Measurements from ENCODE around the gene CCDC30. TPM values are rescaled to one million over a fixed set of nuclear protein-coding genes. Genes with fewer than 3 reads are reported as not detected.
A peak's percentile ranks its signal among the peaks of the same experiment; 100 is the strongest.
"Not testable (repeated sequence)": the region's sequence is repeated elsewhere in the genome, so short reads cannot be mapped to it uniquely, and the experiment has no call there.

Gene CCDC30
- total RNA-seq, 1 experiment from 2014 or later, result 0.84 TPM

DNA sequence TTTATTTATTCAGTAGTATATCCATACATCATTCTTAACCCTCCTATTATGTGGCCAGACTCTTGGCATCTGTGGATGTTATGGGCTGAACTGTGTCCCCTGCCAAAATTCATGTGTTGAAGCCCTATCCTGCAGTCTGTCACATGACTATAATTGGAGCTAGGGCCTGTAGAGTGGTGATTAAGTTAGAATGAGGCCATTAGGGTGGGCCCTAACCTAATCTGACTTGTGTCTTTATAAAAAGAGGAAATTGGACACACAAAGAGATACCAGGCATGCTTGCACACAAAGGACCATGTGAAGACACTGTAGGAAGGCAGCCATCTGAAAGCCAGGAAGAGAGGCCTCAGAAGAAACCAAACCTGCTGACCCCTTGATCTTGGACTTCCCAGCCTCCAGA, 13.8 kb upstream of the CCDC30 start:
- no peak for DNase-seq (ENCODE audit: extremely low read depth, low read depth)

DNA sequence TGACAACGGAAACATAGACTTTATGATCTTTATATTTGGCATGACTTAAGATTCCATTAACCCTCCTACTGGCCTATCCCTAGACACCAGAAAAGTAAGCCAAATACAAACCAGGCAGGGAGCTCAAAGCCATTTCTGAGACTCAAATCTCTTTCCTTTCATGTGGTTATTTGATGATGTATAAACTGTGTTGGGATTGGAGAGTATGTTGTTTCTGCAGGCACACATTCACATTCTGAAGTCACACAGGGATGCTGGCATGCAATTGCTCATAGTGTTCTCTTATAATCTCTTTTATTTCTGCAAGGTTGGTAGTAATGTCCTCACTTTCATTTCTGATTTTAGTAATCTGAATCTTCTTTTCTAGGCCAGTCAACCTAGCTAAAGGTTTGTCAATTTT, 13.0 kb upstream of the CCDC30 start:
- DNase-seq (ENCODE audit: extremely low read depth, low read depth), result no peak

DNA sequence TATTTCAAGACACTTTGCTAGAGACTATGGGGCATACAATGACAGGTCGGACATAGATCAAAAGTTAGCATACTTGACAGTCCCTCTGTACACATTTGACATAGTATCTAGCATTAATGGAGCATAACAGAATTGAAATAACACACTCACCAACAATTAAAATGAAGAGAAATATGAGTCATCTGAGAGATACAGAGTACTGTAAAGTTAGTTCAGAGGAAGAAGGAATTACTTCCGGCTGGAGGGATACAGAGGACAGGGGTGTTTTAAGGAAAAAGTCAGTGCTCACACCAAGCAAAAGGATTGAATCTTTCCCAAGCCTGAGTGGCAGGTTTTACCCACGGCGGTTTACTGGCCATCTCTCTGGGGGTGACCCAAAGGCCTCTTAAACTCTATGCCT, 9.7 kb upstream of the CCDC30 start:
- DNase-seq (ENCODE audit: extremely low read depth, low read depth), result no peak

DNA sequence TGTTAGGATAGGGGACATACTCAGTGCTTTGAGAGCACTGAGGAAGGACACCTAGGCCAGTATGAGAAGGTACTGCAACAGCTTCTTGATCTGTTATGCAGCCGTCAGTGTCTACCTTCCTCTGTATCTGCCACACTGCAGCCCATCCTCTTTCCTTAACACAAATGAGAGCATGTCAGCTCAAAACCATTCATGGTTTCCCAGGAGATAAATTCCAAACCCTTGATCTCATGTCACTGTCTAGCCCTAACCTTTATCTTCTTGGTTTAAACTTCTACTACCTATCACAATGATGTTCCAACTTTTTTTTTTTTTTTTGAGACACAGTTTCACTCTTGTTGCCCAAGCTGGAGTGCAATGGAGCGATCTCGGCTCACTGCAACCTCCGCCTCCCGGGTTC, 8.7 kb upstream of the CCDC30 start:
- DNase-seq (ENCODE audit: extremely low read depth, low read depth), result no peak

DNA sequence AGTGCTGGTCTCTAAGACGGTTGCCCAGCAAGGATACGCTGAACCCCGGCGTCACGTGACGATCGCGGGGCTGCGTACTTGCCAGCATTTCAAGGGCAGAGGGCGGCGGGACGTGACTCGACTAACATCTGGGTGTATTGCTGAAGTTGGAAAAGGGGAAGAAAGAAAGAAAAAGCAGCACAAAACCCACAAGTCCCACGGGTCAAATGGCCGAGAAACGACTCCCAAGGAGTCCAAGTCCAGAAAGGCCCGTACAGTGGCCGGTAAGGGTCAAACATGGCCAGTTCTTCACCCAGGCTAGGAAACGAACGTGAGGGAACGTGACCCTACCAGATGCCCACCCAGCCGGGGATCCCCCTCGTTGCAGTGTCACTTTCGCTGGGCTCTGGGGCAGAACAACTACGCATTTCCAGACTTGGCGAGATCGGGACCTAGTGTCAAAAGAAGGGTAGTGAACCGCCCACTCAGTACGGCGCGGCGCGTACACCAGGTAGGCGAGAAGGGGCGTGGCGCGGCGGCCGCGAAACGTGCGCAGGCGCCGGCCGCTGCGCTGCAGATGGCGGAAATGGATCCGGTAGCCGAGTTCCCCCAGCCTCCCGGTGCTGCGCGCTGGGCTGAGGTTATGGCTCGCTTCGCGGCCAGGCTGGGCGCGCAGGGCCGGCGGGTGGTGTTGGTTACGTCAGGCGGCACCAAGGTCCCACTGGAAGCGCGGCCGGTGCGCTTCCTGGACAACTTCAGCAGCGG, 6.9 kb upstream of the CCDC30 start, which contains the start of the genes PPCS and ZMYND12:
Gene PPCS (plus strand): TSS at position 534 of the 744 bp plus-strand sequence. CDS start 23 bp downstream, at position 557.
Gene ZMYND12 (minus strand): TSS at position 13 of the 744 bp plus-strand sequence. CDS start 25 bp downstream, outside the sequence.
- peak; percentile 64 for DNase-seq (ENCODE audit: extremely low read depth, low read depth)

DNA sequence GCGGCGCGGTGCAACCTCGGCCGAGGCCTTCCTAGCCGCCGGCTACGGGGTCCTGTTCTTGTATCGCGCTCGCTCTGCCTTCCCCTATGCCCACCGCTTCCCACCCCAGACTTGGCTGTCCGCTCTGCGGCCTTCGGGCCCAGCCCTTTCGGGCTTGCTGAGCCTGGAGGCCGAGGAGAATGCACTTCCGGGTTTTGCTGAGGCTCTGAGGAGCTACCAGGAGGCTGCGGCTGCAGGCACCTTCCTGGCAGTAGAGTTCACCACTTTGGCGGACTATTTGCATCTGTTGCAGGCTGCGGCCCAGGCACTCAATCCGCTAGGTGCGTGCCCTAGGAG, 6.4 kb upstream of the CCDC30 start:
- DNase-seq (ENCODE audit: extremely low read depth, low read depth), result peak; percentile 25

DNA sequence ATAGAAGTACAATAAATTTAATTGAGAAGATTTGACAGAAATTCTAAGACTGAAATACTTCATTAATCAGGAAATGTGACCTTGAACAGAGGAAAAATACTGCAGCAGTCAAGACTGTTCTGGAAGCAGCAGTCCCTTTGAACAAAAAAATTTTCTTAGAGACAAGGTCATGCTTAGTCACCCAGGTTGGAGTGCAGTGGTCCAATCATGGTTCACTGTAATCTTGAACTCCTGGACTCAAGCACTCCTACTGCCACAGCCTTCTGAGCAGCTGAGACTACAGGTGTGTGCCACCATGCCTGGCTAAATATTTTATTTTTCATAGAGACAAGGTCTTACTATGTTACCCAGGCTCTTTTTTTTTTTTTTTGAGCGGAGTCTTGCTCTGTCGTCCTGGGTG, 1.9 kb upstream of the CCDC30 start:
- DNase-seq (ENCODE audit: extremely low read depth, low read depth), result no peak

DNA sequence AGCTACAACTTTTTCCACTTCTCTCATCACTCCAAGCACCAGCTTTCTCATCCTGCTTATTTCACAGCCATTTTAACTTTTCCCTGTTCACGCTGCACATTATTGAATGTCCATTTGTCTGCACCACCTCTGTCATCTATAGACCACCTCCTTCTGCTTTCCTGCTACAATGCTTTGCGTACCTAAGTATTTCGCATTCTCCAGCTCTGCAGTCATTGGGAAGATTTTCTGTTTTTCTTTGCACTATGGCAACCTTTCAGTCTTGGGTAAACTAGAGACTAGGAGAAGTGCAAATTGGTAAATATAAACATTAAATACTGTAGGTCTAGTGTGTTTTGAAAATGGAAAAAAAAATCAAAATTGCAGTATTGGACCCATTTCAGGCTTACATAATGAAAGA, 835 bp downstream of the CCDC30 start:
- DNase-seq (ENCODE audit: extremely low read depth, low read depth), result no peak

DNA sequence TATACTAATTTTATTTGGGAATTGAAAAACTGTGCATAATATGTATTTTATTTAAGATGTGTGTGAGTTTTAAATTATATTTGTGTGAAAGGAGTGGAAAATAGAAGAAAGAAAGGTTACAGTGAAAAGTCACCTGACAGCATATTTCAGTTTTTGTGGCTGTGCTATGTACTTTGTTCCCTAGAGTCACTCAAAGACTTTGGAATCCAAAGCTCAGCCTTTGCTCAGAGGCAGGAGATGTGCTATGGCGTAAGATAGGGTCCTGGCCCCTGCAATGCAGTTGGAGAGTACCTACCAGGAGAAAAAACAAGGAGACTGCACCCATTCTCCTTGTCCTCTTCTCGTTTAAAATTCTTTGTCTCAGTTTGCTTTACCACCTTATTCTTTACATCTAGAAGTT, 2.9 kb downstream of the CCDC30 start:
- DNase-seq (ENCODE audit: extremely low read depth, low read depth), result no peak

DNA sequence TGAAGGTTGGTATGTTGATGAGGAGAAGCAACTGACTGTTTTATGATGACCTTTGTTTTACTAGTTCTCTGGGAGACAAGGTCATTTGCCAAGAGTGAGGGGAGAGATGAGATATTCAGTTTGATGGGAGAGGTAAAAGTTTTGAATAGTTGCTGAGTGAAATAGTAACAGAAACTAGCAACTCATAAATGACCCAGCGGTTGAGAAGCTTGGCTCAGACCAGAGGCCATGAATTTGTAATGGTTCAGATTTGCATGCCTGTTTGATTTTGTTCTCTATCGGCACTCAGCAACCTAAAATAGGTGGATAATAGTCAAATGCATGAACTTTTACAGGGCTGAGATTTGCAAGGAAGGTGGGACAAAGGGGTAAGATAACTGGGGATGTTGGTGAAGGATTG, 6.6 kb downstream of the CCDC30 start:
- no peak for DNase-seq (ENCODE audit: extremely low read depth, low read depth)

DNA sequence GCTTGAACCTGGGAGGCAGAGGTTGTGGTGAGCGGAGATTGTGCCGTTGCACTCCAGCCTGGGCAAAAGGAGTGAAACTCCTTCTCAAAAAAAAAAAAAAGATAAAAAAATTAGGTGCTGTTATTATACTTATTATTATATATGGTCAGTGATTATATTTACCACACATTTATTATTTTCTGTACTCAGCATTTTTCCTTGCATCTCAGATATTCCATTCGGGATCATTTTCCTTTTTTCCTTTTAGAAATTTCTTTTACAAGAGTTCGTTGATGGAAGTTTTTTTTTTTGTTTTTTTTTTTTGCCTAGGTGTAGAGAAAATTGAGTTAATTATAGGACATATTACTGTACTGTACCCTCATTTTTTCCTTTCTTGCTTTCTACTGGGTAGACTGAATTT, 13.5 kb downstream of the CCDC30 start:
- no peak for DNase-seq (ENCODE audit: extremely low read depth, low read depth)

DNA sequence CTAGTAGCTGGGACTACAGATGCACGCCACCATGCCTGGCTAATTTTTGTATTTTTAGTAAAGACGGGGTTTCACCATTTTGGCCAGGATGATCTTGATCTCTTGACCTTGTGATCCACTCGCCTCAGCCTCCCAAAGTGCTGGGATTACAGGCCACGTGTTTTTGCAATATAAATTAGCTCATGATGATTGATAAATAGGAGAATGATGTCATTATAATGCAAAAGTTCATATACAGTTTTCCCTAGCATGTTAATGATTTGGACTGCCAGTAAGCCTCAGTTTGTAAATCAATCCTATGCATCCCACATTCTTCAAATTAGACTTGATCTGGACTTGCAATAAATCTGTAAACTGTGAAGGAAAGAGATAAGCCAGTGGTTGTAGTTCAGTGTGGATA, 14.3 kb downstream of the CCDC30 start:
- DNase-seq (ENCODE audit: extremely low read depth, low read depth), result not testable (repeated sequence)

DNA sequence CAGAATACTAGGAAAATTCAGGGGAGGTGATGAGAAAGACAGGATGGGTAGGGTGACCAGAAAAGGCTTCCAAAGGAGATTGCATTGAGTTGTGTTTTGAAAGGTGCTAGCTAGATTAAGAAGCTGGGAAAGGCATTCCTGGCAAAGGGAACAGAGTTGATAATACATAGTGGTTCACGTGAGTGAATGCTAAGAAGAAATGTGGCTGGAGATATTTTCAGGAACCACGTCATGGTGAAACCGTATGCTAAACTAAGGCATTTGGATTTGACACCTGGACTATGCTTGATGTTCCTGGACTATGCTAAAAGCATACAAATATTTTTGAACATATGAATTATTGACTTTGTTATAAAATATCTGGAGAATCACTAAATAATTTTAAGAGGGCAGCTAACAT, 14.7 kb downstream of the CCDC30 start:
- no peak for DNase-seq (ENCODE audit: extremely low read depth, low read depth)

DNA sequence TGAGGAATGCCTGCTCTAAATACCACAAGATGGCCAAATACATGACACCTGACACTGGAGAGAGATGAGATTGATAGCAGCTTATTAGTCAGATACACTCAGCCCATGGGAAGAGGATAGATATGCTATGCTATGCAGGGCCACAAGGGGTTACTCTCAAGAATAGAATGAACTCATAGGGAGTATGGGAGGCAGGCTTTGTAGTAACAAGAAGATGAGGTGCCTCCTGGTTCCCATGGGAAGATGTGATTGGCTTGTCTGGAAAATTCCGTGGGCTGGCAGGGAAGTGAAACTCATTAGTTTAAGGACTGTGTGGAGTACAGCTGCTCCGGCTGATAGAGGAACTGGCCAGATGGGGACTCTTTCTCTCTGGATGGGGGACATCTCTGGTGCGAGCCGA, 16.5 kb downstream of the CCDC30 start:
- no peak for DNase-seq (ENCODE audit: extremely low read depth, low read depth)

DNA sequence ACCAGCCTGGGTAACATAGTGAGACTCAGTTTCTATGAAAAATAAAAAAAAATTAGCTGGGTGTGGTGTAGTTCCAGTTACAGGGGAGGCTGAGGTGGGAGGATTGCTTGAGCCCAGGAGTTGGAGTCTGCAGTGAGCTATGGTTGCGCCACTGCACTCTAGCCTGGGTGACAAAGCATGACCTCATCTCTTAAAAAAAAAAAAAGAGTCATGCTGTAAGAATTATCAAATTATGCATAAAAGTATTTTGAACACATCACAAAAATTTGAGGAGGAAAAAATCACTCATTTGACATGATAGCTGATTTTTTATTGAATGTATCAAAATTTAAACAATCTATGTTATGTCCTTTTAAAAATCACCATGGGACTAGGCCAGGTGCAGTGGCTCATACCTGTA, 17.8 kb downstream of the CCDC30 start:
- no peak for DNase-seq (ENCODE audit: extremely low read depth, low read depth)

DNA sequence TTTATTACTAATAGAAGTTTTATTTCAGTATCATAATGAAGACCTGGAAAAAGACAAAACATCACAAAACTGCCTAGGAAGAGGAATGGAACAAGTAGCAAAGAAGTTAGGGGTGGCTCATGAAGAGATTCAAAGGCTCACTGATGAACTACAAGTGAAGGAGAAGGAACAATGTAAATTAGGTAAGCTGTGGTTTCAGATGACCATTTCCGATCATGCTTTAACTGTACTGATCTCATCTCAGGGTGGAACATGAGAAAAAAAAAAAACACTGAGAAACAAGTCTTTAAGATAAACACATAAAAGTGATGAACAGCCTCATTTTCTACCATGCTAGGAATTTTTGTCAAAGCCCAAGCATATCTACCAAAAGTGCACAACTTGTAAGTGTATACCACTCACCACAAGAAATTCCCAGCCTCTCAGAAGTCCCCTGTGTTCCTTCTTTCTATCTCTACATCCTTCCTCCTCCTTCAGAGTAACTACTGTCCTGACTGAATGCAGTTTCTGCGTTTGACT, 19.6 kb downstream of the CCDC30 start:
- DNase-seq (ENCODE audit: extremely low read depth, low read depth), result no peak

DNA sequence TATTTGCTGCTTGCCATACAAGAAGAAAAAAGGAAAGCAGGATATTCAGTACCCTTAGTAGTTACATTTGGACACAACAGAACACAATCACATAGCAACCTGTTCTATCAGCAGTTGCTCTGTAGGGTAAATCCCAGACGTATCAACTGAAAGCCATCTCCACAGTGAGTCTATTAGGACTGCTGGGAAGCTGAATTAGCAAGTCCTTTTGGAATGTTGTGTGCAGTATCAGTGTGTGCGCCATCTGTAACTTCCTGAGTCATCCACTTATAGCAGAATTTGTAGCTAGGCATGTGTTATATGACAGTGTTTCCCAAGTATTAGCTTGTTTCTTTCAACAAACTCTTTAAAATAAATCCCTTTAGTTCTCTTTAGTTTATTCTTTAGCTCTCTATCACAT, 21.3 kb downstream of the CCDC30 start:
- peak; percentile 76 for DNase-seq (ENCODE audit: extremely low read depth, low read depth)

DNA sequence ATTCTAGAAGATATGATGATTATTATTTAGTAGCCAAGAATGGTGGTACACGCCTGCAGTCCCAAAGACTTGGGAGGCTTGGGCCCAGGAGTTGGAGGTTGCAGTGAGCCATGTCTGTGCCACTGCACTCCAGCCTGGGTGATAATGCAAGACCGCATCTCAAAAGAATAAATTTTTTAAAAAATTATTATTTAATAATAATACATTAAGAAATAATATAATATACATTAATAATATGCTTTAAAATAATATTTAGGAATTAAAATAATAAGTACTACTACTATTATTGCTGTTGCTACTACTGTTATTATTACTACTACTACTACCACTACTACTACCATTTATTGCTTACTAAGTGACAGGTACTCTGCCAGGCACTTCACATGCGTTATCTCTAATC, 27.2 kb downstream of the CCDC30 start:
- no peak for DNase-seq (ENCODE audit: extremely low read depth, low read depth)

DNA sequence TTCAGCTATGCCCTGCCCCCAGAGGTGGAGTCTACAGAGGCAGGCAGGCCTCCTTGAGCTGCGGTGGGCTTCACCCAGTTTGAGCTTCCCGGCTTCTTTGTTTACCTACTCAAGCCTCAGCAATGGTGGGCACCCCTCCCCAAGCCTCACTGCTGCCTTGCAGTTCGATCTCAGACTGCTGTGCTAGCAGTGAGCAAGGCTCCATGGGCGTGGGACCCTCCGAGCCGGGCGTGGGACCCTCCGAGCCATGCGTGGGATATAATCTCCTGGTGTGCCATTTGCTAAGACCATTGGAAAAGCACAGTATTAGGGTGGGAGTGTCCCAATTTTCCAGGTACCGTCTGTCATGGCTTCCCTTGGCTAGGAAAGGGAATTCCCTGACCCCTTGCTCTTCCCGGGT, 38.9 kb downstream of the CCDC30 start:
- not testable (repeated sequence) for DNase-seq (ENCODE audit: extremely low read depth, low read depth)

DNA sequence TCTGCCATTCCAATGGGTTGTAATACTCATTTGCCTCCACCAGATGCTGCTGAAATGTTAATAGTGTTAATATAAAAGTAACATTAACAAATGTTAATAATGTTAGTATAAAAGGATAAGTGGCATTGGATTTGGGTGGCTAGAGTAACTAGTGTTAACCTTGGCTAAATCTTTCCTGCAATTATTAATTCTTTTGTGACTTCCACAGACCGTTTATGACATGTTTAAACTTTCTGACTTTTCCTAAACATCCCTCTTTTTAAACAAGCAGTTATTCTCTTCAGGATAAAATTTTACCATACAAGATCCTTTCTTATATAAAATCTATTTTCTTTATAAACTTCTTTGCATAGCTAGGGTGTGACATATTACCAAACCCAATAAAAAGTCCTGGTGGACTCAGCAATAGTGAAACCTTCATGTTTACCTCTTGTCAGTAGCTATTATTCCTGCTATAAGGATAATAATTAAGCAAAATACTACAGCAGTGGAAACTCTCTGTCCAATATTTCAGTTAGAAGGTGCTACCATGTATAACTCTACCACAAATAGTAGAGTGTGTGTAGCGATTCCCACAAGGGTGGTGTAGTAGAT, 41.5 kb downstream of the CCDC30 start:
- no peak for DNase-seq (ENCODE audit: extremely low read depth, low read depth)

DNA sequence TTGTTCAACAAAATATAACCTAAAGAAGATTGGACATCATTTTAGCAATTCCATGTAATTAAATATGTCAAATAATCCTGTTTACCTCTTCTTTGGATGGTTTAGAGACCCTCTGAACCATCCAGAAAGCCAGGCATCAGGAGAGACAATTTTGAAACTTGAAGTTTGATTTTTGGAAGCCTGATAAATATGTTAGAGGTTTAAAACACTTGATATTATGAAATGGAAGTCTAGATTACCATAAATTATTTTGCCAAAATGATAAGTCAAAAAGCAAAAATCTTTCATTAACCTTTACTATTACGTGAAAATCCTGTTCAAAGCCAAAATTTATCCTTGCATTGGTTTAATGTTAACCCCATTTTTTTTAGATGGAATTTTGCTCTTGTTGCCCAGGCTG, 43.5 kb downstream of the CCDC30 start:
- no peak for DNase-seq (ENCODE audit: extremely low read depth, low read depth)

DNA sequence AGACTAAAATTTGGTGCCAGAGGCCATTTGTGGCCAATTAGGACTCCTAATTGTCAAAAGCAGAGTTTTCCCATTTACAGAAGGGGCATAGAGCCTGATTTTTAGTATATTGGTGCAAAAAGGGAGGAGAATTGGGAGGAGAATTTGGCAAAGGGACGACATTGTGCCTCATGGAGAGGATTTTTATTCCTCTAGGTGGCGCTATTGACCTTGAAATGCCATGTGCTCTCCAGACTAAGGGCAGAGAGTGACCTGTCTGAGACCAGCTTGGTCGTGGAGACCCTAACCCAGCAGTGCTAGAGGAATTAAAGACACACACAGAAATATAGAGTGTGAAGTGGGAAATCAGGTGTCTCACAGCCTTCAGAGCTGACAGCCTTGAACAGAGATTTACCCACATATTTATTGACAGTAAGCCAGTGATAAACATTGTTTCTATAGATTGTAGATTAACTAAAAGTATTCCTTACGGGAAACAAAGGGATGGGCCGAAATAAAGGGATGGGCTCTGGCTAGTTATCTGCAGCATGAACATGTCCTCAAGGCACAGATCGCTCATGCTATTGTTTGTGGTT, 48.6 kb downstream of the CCDC30 start:
- not testable (repeated sequence) for DNase-seq (ENCODE audit: extremely low read depth, low read depth)
